Germinal center (tissue), 1 donor: ENCODE results near the gene TRIM54.
A peak's percentile ranks its signal among the peaks of the same experiment; 100 is the strongest.
"Not testable (repeated sequence)": the region's sequence is repeated elsewhere in the genome, so short reads cannot be mapped to it uniquely, and the experiment has no call there.

ENCODE experiments used
- DNase-seq: peaks from one replicate; pipeline ENCODE4 v3.0.0; 2012; ENCODE audit warnings: mixed read lengths, low spot score

The TRIM54 gene

DNA sequence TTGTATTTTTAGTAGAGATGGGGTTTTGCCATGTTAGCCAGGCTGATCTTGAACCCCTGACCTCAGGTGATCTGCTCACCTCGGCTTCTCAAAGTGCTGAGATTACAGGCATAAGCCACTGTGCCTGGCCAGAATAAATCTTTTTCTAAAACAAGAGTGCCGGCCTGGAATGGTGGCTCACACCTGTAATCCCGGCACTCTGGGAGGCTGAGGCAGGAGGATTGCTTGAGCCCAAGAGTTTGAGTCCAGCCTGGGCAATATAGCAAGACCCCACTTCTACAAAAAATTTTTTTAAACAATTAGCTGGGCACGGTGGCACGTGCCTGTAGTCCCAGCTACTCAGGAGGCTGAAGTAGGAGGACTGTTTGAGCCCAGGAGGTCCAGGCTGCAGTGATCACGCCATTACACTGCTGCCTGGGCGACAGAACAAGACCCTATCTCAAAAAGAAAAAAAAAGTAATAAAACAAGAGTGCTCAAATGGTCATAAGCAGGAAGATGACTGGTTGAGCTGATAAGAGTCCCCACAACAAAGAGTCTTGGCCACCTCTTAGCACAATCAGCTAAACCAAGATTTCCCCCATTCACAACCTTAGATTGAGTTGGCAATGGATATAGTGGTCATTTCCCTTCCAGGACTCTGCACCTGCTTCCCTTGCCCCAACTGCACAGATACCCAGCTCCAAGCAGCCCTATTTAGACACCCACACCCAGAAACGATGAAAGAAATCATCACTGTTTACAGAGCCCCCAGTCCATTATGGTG lies 31.8 kb downstream of the TRIM54 start:
- no peak for DNase-seq

DNA sequence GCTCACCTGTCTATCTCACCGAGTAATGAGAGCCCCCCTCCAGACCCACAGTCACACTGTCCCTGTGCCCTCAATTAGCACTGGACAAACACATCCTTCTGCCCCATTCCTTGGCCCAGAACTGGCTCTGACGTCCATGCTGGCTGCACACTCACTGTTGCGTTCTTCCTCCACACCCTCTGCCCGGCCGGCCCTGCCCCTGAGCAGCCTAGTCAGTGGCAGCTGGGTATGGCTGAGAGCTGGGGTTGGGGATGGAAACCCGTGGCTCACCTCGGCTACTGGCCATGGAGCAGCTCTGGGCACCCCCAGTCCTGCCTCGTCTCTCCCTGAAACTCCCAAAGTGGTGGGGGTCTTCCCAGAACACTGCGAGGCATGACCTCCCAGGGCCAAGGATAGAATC lies 32.5 kb downstream of the TRIM54 start:
- no peak for DNase-seq

DNA sequence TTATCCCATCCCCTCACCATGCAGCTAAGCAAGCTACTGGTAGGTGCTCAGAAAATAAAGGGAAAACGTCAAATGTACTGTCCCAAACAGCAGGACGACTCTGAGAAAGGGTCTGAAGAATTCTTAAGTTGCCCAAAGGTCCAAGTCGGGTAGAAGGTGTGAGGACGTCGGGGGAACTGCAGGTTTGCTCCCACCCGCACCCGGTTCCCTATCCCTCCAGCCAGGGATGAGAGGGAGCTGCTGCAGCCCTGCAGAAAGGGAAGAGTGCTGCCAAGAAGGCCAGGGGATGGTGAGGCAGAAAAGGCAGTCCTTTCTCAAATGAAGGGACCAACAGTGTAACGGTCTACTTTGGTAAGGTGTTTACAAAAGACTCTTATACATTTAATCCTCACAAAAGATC lies 32.9 kb downstream of the TRIM54 start:
- no peak for DNase-seq

DNA sequence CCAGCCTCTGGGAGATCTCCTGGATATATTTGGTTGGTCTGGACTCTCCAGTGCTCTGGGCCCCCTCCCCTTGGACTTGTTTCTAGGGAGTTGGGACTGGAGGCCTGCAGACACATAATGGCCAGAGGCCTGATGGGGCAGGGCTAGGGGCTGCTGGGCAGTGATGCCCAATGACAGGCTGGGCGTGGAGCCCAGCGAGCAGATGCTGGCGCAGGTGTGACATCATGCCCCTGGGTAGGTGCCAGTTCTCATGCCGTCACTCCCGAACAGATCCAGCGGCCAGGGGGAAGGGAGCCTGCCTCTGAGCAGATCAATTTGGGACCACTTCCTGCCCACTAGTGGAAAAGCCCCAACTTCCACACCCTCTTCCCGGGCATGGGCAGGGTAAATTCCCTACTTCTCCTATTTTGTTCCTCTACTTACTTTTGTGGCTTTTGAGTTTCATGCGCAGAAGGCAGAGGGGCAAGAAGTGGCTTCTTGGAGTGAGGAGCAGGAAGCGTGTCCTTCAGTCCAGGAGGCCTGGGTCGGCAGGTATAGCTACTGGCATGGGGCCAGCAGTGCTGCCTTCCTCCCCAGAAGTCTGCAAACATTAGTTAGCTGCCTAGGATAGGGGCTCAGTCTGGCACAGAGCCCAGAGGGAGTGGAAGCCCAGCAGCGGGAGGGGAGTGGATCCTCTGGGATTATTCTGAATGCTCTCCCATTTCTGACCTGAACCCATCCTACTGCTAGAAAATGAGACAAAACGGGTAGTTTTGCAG lies 34.6 kb downstream of the TRIM54 start:
- no peak for DNase-seq

DNA sequence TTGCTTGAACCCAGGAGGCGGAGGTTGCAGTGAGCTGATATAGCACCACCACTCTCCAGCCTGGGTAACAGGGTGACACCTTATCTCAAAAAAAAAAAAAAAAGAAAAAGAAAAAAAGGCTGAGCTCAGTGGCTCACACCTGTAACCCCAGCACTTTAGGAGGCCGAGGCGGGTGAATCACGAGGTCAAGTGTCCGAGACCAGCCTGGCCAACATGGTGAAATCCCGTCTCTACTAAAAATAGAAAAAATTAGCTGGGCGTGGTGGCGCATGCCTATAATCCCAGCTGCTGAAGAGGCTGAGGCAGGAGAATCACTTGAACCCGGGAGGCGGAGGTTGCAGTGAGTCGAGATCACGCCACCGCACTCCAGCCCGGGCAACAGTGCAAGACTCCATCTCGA lies 37.6 kb downstream of the TRIM54 start:
- DNase-seq = not testable (repeated sequence)

DNA sequence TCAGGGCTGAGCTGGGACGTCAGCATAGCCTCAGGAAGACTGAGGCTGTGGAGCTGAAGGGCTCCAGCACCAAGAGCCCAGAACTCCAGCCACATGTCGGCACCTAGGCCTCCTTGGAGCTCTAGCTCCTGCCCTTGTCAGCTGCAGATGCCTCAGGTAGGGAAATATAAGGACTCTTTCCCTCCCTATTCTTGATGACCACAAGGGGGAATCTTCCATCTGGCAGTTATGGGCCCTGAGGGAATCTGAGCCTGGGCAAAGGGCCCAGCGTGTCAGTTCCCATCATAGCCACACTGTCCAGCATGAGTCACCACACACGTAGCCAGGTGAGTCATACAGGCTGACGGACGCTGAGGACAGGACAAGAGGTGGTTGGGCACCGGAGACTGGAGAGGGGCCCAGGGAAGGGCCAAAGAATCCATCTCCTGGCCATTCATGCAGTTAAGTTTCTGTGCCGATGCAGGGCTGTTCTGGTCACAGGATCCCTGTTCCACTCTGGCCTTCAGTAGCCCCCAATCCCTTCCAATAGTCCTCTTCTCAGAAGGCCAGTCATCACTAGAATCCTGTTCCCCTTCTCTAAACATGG lies 38.8 kb downstream of the TRIM54 start:
- DNase-seq = no peak

DNA sequence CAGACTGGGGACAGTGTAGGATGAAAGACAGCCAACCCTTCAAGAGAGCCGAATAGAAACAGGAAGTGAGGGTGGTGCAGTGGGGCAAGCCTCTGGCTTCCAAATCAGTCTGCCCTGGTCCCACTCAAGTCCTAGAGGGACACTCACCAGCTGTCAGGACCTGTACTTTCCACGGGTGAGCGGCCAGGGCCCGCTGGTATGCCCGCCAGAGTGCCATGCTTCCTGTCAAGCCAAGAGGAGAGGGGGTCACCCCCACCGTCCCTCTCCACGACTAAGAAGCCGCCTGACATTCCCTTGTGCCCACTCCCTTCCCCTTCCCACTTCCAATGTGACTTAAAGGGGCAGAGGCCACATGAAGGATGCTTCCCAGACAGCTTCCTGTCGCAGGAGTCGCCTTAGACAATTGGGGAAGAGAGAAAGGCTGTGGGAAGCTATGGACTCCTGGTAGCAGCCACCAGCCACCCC lies 40.1 kb downstream of the TRIM54 start:
- DNase-seq = peak; percentile 58

DNA sequence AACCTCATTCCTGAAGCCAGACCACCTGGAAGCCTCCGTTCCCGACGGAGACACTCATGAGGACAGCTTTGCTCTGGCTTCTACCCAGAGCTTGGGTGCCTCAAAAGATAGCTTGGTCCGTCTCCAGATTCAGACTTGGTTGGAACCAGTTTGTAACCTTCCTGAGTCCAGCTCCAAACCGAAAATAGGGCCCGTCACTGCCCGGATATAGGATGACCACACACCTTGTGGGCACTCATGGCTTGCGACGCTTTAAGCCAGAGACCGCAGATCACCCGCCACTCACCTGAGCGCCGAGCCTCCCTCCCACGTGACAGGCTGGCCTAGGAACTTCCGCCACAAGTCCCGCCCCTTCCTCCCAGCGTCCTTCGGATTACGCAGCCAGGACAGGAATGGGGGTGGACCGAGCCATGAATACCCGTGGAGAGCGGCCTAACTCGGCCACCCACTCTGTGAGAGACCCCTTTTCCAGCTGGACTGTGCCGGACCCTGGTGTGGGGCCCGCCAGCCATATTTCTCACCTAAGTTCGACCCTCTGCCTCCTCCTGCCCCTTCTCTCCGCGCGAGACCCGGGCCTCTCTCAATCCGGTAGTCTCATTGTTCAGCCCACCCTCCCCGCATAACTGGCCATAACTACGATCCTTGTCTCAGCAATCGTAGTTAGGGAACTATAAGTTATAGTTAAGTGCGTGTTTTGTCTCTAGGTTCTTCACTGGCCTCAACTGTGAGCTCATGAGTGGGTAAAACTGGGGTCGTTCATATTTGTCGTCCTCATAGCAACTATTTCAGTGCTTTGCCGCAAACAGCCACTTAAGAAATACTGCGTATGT lies 40.8 kb downstream of the TRIM54 start, which contains the start of gene MPV17:
Gene MPV17 (minus strand): TSS at position 332 of the 830 bp plus-strand sequence. CDS start 580 bp downstream, outside the sequence.
- peak; percentile 95 for DNase-seq

DNA sequence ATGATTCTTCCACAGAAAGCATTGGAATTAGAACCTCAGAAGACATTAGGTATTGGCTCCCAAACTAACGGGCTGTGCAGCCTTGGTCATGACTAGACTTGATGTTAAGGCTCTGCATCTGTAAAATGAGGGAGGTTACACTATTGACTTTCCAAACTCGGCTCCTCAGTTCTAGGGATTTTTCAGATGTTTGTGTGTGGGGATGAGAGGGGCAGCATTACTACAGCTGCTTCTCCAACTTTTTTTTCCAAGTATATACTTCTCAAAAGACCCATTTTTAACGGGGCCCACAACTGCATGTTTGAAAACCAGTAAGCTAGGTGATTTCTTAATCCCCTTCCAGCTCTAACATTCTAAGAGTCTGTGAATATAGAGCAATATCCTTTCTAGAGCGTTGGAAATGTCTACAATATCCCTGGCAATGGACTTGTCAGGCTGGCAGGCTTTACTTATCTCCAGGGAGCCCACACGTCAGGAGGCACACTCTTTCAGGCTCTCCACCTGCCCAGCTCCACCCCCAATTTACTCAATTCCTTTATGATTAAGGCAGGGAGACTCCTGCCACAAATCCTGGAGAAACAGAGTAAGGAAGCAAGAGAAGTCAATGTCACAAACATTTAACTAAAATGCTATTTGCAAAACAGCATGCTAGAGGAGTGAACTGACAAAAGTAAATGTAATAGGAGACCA lies 41.5 kb downstream of the TRIM54 start:
- DNase-seq = no peak

DNA sequence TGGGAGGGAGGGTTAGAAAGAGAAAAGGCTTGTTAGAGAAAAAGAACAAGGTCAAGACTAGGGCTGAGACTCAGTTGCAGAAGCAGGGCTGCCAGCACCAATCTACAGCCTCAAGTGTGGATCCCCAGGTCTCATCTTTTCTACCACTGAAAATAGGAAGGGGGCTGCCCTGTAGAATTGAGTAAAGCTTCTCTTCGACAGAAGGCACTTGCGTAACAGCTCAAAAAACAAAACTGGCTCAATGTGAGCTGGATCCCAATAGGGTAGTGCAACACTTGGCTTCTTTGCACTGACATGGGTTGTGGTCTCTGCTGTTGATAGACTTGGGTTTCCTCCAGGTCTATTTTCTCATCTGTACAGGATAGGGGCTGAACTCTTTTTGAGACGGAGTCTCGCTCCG lies 42.5 kb downstream of the TRIM54 start:
- DNase-seq = no peak

DNA sequence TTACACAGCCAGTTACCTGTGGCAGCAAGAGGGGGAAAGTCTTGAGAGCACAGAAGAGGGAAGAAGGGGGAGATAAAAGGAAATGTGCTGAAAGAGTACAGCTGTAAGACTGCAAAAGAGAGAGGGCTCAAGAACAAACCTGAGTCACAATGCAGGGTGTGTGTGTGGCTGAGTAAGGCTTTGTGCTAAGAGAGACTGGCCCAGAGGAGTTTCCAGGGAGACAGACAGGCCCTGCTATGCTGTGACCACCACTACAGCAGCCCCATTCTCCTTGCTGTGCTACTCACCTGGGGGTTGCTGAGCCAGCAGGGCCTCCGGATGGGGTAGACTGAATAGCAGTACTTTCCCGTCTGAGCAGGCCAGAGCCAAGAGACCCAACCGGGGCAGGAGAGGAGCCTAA lies 53.1 kb downstream of the TRIM54 start:
- no peak for DNase-seq

DNA sequence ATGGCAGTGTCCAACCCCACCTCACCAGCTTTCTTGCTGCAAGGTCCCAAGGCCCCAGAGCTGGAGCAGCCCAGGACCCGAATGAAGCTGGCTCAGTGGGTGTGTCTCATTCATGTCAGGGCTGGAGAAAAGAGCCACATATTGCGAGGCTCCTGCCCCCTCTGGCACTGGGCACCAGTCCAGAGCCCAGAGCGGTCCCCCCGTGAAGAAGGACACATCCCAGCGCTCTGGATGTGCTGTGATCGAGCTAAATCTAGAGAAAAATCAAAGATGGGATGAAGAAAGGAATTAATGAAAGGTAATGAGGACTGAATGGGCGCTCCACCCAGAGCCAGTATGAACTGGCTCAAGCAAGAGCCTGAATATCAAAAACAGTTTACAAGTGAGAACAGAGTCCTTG lies 53.9 kb downstream of the TRIM54 start:
- no peak for DNase-seq

DNA sequence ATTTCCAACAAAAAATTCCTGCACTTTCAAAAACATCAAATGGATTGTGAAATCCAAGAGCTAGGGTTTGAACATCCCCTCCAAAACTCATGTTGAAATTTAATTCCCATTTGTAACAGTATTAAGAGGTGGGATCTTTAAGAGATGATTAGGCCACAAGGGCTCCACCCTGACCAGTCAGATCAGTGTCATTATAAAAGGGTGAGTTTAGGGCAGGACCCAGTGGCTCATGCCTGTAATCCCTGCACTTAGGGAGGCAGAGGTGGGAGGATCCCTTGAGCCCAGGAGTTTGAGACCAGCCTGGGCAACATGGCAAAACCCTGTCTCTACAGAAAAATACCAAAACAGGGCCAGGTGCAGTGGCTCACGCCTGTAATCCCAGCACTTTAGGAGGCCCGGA lies 65.4 kb downstream of the TRIM54 start:
- DNase-seq = no peak

DNA sequence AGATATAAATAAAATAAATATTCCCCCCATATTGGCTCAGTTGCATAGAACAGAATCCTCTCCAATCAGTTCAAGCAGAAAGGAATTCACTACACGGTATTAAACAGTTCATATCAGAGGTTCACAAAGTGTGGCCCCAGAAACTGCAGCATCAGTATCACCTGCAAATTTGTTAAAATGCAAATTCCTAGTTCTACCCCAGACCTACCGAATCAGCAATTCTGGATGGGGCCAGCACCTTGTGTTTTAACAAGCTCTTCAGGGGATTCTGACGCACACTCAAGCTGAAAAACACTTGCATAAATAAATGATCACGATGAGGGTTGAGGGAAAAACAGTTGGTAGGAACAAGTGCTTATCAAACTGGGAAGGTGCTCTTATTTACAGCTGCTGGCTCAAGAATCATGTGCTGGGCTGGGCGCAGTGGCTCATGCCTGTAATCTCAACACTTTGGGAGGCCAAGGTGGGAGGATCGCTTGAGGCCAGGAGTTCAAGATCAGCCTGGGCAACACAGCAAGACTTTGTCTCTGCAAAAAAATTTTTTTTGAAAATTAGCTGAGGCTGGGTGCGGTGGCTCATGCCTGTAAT lies 68.0 kb downstream of the TRIM54 start:
- peak; percentile 14 for DNase-seq

DNA sequence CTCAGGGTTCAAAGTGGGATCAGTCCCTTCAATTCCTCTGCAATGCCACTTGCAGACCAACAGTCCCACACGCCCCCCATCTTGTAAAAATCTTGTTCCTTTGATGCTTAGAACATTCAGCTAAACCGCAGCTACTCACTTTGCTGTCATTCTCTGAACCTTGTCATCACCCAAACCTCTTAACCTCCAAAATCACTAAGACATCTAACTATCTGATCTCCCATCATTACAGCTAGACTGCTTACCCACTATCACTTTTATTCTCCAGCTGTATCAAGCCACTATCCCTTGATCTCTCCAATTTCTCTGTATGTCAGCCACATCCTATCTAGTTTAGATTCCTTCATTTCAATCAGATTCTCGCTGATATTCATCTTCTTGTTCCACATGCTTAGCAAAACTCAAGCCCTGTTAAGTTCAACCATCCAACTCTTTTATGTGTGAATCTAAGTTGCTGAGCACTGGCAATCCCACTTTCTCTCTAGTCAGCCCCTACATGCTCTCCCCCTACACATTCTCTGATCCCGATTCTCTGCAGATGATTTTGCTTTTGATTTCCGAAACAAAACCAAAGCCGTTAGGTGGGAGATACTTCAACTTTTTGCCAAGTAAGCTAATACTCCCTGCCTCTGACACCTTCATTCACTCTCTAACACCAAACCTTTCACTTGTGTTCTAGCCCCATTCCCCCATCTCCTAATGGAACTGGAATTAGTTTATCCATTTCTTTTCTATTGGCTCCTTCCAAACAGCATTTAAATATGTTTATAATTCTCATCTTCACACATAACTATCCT lies 69.8 kb downstream of the TRIM54 start:
- DNase-seq = no peak

DNA sequence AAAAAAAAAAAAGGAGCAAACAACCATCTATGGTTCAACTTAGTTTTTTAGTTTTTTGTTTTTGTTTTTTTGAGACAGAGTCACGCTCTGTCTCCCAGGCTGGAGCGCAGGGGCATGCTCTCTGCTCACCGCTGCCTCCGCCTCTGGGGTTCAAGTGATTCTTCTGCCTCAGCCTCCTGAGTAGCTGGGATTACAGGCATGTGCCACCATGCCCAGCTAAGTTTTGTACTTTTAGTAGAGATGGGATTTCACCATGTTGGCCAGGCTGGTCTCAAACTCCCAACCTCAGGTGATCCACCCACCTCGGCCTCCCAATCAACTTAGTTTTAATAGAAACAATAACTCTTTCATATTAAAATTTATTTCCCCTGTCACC lies 71.1 kb downstream of the TRIM54 start:
- not testable (repeated sequence) for DNase-seq

DNA sequence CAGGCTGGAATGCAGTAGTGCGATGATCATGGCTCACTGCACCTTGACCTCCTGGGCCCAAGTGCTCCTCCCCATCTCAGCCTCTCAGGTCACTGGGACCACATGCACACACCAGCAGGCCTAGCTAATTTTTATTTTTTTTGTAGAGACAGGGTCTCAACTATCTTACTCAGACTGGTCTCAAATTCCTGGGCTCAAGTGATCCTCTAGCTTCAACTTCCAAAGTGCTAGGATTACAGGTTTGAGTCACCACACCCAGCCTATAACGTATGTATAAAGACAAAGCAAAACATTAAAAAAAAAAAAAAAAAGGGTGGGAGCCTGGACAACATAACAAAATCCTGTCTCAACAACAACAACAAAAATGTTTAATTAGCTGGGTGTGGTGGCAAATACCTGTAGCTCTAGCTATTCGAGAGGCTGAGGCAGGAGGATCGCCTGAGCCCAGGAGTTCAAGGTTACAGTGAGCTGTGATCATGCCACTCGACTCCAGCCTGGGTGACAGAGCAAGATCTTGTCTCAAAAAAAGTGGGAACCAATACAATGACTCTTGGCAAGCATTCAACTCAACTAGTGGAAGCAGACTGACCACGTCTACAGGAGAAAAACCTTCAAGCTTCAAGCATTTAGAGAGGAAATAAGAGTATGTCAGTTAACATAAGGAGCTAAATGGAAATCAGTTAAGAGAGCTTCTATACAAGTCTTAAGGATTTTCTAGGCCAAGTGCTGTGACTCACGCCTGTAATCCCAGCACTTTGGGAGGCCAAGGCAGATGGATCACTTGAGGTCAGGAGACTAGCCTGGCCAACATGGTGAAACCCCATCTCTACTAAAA lies 71.8 kb downstream of the TRIM54 start:
- DNase-seq = no peak

DNA sequence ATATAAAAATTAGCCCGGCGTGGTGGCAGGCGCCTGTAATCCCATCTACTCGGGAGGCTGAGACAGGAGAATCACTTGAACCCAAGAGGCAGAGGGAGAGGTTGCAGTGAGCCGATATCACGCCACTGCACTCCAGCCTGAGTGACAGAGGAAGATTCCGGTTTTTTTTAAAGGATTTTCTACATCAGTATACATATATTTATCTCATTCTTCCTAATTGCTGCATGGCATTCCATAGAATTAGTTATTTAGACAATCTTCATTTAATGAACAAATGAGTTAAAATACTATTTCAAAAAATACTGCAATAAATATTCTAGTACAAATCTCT lies 72.3 kb downstream of the TRIM54 start:
- no peak for DNase-seq

DNA sequence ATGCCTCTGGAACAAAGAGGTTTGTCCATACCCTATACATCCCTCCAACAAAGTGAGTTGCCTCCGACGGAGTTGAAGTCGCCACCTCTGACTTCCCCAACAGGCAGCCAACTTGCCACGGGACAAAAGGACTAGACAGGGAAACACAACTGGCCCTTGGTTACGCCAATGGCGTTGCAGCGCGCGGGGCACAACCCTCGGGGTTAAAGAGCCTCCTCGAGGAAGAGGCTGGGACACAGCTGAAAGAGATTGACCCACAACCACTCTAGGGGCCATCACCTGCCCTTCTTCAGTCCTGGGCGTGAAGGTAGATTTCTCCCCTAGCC lies 73.8 kb downstream of the TRIM54 start:
- no peak for DNase-seq
